MM.1S (cell line): ENCODE results near the gene DIP2B.
A peak's percentile ranks its signal among the peaks of the same experiment; 100 is the strongest.
"Not testable (repeated sequence)": the region's sequence is repeated elsewhere in the genome, so short reads cannot be mapped to it uniquely, and the experiment has no call there.

ENCODE experiments used
- DNase-seq: peaks from one replicate; pipeline ENCODE4 v3.0.0-alpha.2; 2015
- H2AFZ ChIP-seq: fragments of 300-600 bp; sonication (generic); 2 replicates; pipeline ENCODE4 v1.6.0; 2016; ENCODE audit warnings: antibody characterized with exemption, low read length
- H3F3A ChIP-seq: fragments of 300-600 bp; sonication (generic); 2 replicates; pipeline ENCODE4 v1.6.1; 2016; ENCODE audit warnings: mild to moderate bottlenecking, antibody characterized with exemption, low read length, moderate library complexity, mixed read lengths; ENCODE audit not compliant: insufficient read depth
- H3K27ac ChIP-seq: fragments of 300-600 bp; sonication (generic); 2 replicates; pipeline ENCODE4 v1.5.1; 2016; ENCODE audit warnings: mild to moderate bottlenecking, low read length
- H3K27me3 ChIP-seq: fragments of 300-600 bp; sonication (generic); replicated peaks from 2 replicates; pipeline ENCODE4 v1.6.0; 2016; ENCODE audit warnings: low read length; ENCODE audit not compliant: insufficient read depth
- H3K36me3 ChIP-seq: fragments of 300-600 bp; sonication (generic); replicated peaks from 2 replicates; pipeline ENCODE4 v1.6.1; 2016; ENCODE audit warnings: mild to moderate bottlenecking, low read length, mixed read lengths; ENCODE audit not compliant: insufficient read depth
- H3K4me1 ChIP-seq: fragments of 300-600 bp; sonication (generic); 2 replicates; pipeline ENCODE4 v1.6.1; 2016; ENCODE audit warnings: low read length, mixed read lengths
- H3K4me2 ChIP-seq: fragments of 300-600 bp; sonication (generic); 2 replicates; pipeline ENCODE4 v1.6.0; 2016; ENCODE audit warnings: low read depth, low read length
- H3K4me3 ChIP-seq: fragments of 300-600 bp; sonication (generic); 2 replicates; pipeline ENCODE4 v1.5.1; 2016; ENCODE audit warnings: low read length, mixed read lengths
- H3K79me2 ChIP-seq: fragments of 300-600 bp; sonication (generic); 2 replicates; pipeline ENCODE4 v1.6.1; 2016; ENCODE audit warnings: mixed run types, low read length, mixed read lengths
- H3K9ac ChIP-seq: fragments of 300-600 bp; sonication (generic); 2 replicates; pipeline ENCODE4 v1.6.1; 2016; ENCODE audit warnings: low read length, mixed read lengths
- H3K9me2 ChIP-seq: fragments of 300-600 bp; sonication (generic); replicated peaks from 2 replicates; pipeline ENCODE4 v1.6.1; 2016; ENCODE audit warnings: mild to moderate bottlenecking, low read length, mixed read lengths; ENCODE audit not compliant: insufficient read depth
- H3K9me3 ChIP-seq: fragments of 300-600 bp; sonication (generic); replicated peaks from 2 replicates; pipeline ENCODE4 v1.6.1; 2016; ENCODE audit warnings: mild to moderate bottlenecking, low read length, mixed read lengths; ENCODE audit not compliant: insufficient read depth
- H4K20me1 ChIP-seq: fragments of 300-600 bp; sonication (generic); 2 replicates; pipeline ENCODE4 v1.6.1; 2016; ENCODE audit warnings: mild to moderate bottlenecking, low read length, moderate library complexity, mixed read lengths; ENCODE audit not compliant: insufficient read depth
- CTCF ChIP-seq: fragments of 300-600 bp; sonication (generic); IDR thresholded peaks from 2 replicates; pipeline ENCODE4 v1.5.1; 2016; ENCODE audit warnings: antibody characterized with exemption, low read length, mixed read lengths
- EZH2 ChIP-seq: fragments of 300-600 bp; sonication (generic); optimal IDR thresholded peaks from 2 replicates; pipeline ENCODE3; 2017; ENCODE audit warnings: low read depth, mild to moderate bottlenecking, antibody characterized with exemption, low read length, mixed read lengths
- EZH2phosphoT487 ChIP-seq: fragments of 300-600 bp; sonication (generic); IDR thresholded peaks from 2 replicates; pipeline ENCODE4 v1.6.1; 2018; ENCODE audit warnings: antibody characterized with exemption, low read length

DIP2B gene

GRCh38 chr12:50488801-50489200, 16.0 kb upstream of the DIP2B start:
- no peaks in the 10 kb centered on the region for H4K20me1 ChIP-seq
- no peaks in the 10 kb centered on the region for H3K27me3 ChIP-seq
- H3K4me1 ChIP-seq, result no peaks in the 10 kb centered on the region
- DNase-seq, result no peak
- no peaks in the 10 kb centered on the region; the same call in 1 of the 2 replicates for H3F3A ChIP-seq
- H3K79me2 ChIP-seq, result no peaks in the 10 kb centered on the region
- no peak overlapping the region for H2AFZ ChIP-seq
- TF ChIP-seq EZH2phosphoT487 (no peak), EZH2 (no peak), CTCF (no peak)
- H3K4me2 ChIP-seq, result no peak overlapping the region
- no peak overlapping the region for H3K27ac ChIP-seq
- no peaks in the 10 kb centered on the region for H3K36me3 ChIP-seq
- no peaks in the 10 kb centered on the region for H3K9me3 ChIP-seq
- H3K9ac ChIP-seq, result no peak overlapping the region
- no peaks in the 10 kb centered on the region for H3K9me2 ChIP-seq
- no peak overlapping the region for H3K4me3 ChIP-seq

GRCh38 chr12:50498119-50498518, 6.7 kb upstream of the DIP2B start:
- not testable (repeated sequence) for H3K4me2 ChIP-seq, DNase-seq, H3K9me2 ChIP-seq, H3K4me1 ChIP-seq, H4K20me1 ChIP-seq, H3K9ac ChIP-seq, H3K79me2 ChIP-seq, H3F3A ChIP-seq, H2AFZ ChIP-seq, H3K36me3 ChIP-seq, H3K4me3 ChIP-seq, H3K9me3 ChIP-seq, H3K27ac ChIP-seq, H3K27me3 ChIP-seq

GRCh38 chr12:50505675-50506530, 1.1 kb downstream of the DIP2B start:
- H3F3A ChIP-seq, result no peaks in the 10 kb centered on the region; the same call in 1 of the 2 replicates
- no peak for DNase-seq
- peak overlapping the region; percentile 85 for H3K4me3 ChIP-seq
- H3K27ac ChIP-seq, result no peak overlapping the region
- H3K9me2 ChIP-seq, result no peaks in the 10 kb centered on the region
- H2AFZ ChIP-seq, result peak overlapping the region; percentile 83
- peaks cover 12% of the 10 kb centered on the region for H3K4me1 ChIP-seq
- H3K27me3 ChIP-seq, result no peaks in the 10 kb centered on the region
- peaks cover 57% of the 10 kb centered on the region for H3K79me2 ChIP-seq
- no peaks in the 10 kb centered on the region for H4K20me1 ChIP-seq
- H3K36me3 ChIP-seq, result no peaks in the 10 kb centered on the region
- peak overlapping the region; percentile 98 for H3K4me2 ChIP-seq
- TF ChIP-seq CTCF, result no peak
- TF ChIP-seq EZH2phosphoT487, result no peak
- TF ChIP-seq EZH2, result no peak
- H3K9me3 ChIP-seq, result no peaks in the 10 kb centered on the region
- peak overlapping the region; percentile 89 for H3K9ac ChIP-seq
